HepG2 (cell line): ENCODE results near the gene GSK3A. TPM values are rescaled to one million over a fixed set of nuclear protein-coding genes. Genes with fewer than 3 reads are reported as not detected.

ENCODE experiments used
- CBX5 ChIP-seq: sonication (generic); formaldehyde crosslinking; IDR thresholded peaks from 2 replicates; pipeline ENCODE4 v1.4.0; 2020; ENCODE audit warnings: missing genetic modification reagents, borderline replicate concordance
- CREB1 ChIP-seq, 2 experiments: fragments of 450-650 bp in 1 of 2; IDR thresholded peaks; 2 replicates each; pipeline ENCODE4 v1.6.1; 2016 to 2017; ENCODE audit warnings: control low read depth in 1 of 2, mild to moderate bottlenecking in 1 of 2, missing compliant biosample characterization in 1 of 2, missing genetic modification characterization in 1 of 2
- FOXO4 ChIP-seq: sonication (generic); formaldehyde crosslinking; conservative IDR thresholded peaks from 2 replicates; pipeline ENCODE4 v1.8.1; 2023; ENCODE audit warnings: missing genetic modification reagents
- ISX ChIP-seq: sonication (generic); formaldehyde crosslinking; conservative IDR thresholded peaks from 2 replicates; pipeline ENCODE4 v1.5.0; 2020; ENCODE audit warnings: missing genetic modification reagents
- KMT2A ChIP-seq: sonication (generic); formaldehyde crosslinking; IDR thresholded peaks from 2 replicates; pipeline ENCODE4 v1.4.0; 2020; ENCODE audit warnings: missing genetic modification reagents
- MXD1 ChIP-seq: sonication (generic); formaldehyde crosslinking; IDR thresholded peaks from 2 replicates; pipeline ENCODE4 v1.4.0; 2020; ENCODE audit warnings: mild to moderate bottlenecking, missing genetic modification reagents
- MYPOP ChIP-seq: sonication (generic); formaldehyde crosslinking; IDR thresholded peaks from 2 replicates; pipeline ENCODE4 v1.8.1; 2023; ENCODE audit warnings: mild to moderate bottlenecking, moderate library complexity, missing genetic modification reagents
- PHF5A ChIP-seq: IDR thresholded peaks from one replicate; pipeline ENCODE4 v1.6.1; 2018; ENCODE audit warnings: low read depth, missing genetic modification reagents; ENCODE audit not compliant: unreplicated experiment
- POLR2A ChIP-seq, 2 experiments: IDR thresholded peaks; 2 replicates each; pipeline ENCODE4 v1.6.1; 2011; ENCODE audit warnings: low read depth in 2 of 2, low read length in 2 of 2, mild to moderate bottlenecking in 1 of 2, moderate library complexity in 1 of 2; ENCODE audit not compliant: insufficient read depth in 1 of 2
- RARG ChIP-seq: sonication (generic); formaldehyde crosslinking; IDR thresholded peaks from 2 replicates; pipeline ENCODE4 v1.4.0; 2020; ENCODE audit warnings: low read depth, mild to moderate bottlenecking, missing genetic modification reagents
- TCF12 ChIP-seq, 2 experiments: fragments of 450-650 bp in 1 of 2; sonication (generic) in 1 of 2; formaldehyde crosslinking in 1 of 2; IDR thresholded peaks; 2 replicates each; pipeline versions ENCODE4 v1.6.1 to v1.8.0; 2017 to 2022; ENCODE audit warnings: antibody characterized with exemption in 1 of 2, mild to moderate bottlenecking in 1 of 2, missing genetic modification reagents in 1 of 2, moderate library complexity in 1 of 2
- TFE3 ChIP-seq: IDR thresholded peaks from 2 replicates; pipeline ENCODE4 v1.6.1; 2016
- ZHX1 ChIP-seq: sonication (generic); formaldehyde crosslinking; IDR thresholded peaks from 2 replicates; pipeline ENCODE4 v1.8.1; 2022; ENCODE audit warnings: low read depth, mild to moderate bottlenecking, missing genetic modification reagents
- ZNF468 ChIP-seq: sonication (generic); formaldehyde crosslinking; IDR thresholded peaks from 2 replicates; pipeline ENCODE4 v1.8.0; 2022; ENCODE audit warnings: mild to moderate bottlenecking, moderate library complexity, missing genetic modification reagents
- polyA plus RNA-seq, 8 experiments: library from polyadenylated mRNA; depleted of rRNA in 3 of 8; stranded (reverse) in 7 of 8; unstranded in 1 of 8; fragments of >200 nt; fragmentation: Illumina TruSeq in 4 of 8; extraction: Trizol in 4 of 8; gene quantifications; 2 replicates each; pipeline versions ENCODE4 v1.2.1 to v1.2.3, GENCODE V29; 2011 to 2016; ENCODE audit warnings: low read depth in 4 of 8, missing spikeins in 1 of 8, mixed read lengths in 1 of 8; ENCODE audit not compliant: insufficient read depth in 1 of 8
- total RNA-seq, 5 experiments: library from RNA; depleted of rRNA; stranded (reverse); fragments of >200 nt; fragmentation: Illumina TruSeq; extraction: Trizol; gene quantifications; 2 replicates each; pipeline ENCODE4 v1.2.3, GENCODE V29; 2016; ENCODE audit warnings: low read depth in 1 of 5
- TF ChIP-seq, protein P1 (sequence below): sonication (generic); formaldehyde crosslinking; conservative IDR thresholded peaks from 2 replicates; pipeline ENCODE4 v1.4.0; 2020; ENCODE audit warnings: missing genetic modification reagents
- TF ChIP-seq, protein P2 (sequence below): sonication (generic); formaldehyde crosslinking; IDR thresholded peaks from 2 replicates; pipeline ENCODE4 v1.4.0; 2020; ENCODE audit warnings: missing genetic modification reagents; ENCODE audit errors: not compliant biosample characterization
- TF ChIP-seq, protein P3 (sequence below): sonication (generic); formaldehyde crosslinking; IDR thresholded peaks from 2 replicates; pipeline ENCODE4 v1.4.0; 2020; ENCODE audit warnings: missing genetic modification reagents
- TF ChIP-seq, protein P4 (sequence below): IDR thresholded peaks from 2 replicates; pipeline ENCODE4 v1.6.1; 2012; ENCODE audit warnings: inconsistent platforms

The GSK3A gene
- total and polyA plus RNA-seq, 2 of the 13 experiments (the other 11 are each of a cell fraction or from before 2014, with no cell fraction given), result 16.9 to 52.5 TPM

- TF ChIP-seq CREB1 (IDR thresholded peaks at IDR 0.05) (no peak), CREB1 (CRISPR knock-in tag; IDR thresholded peaks at IDR 0.05) (no peak), ZHX1 (no peak), ZNF468 (CRISPR knock-in tag) (no peak), KMT2A (CRISPR knock-in tag) (no peak), ISX (CRISPR knock-in tag) (no peak), POLR2A (IDR thresholded peaks at IDR 0.05; ENCODE audit: insufficient read depth in 1 of 2, low read depth in 2 of 2, low read length in 2 of 2) (peak; percentile 15 to 44; a peak in 1 of 4 replicates), TFE3 (CRISPR knock-in tag) (peak; percentile 75; the same call in 1 of the 2 replicates), CBX5 (CRISPR knock-in tag) (no peak), MXD1 (CRISPR knock-in tag) (peak; percentile 79; the same call in 1 of the 2 replicates), MYPOP (CRISPR knock-in tag) (no peak), PHF5A (CRISPR knock-in tag) (no peak), RARG (CRISPR knock-in tag) (no peak), TCF12 (IDR thresholded peaks at IDR 0.05) (no peak), TCF12 (CRISPR knock-in tag; IDR thresholded peaks at IDR 0.05) (no peak), FOXO4 (no peak)
- TF ChIP-seq, protein P1, sequence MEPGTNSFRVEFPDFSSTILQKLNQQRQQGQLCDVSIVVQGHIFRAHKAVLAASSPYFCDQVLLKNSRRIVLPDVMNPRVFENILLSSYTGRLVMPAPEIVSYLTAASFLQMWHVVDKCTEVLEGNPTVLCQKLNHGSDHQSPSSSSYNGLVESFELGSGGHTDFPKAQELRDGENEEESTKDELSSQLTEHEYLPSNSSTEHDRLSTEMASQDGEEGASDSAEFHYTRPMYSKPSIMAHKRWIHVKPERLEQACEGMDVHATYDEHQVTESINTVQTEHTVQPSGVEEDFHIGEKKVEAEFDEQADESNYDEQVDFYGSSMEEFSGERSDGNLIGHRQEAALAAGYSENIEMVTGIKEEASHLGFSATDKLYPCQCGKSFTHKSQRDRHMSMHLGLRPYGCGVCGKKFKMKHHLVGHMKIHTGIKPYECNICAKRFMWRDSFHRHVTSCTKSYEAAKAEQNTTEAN (CRISPR knock-in tag), result 0 out of 2 replicates have a peak, but pooled peaks have one; percentile 39
- TF ChIP-seq, protein P2, sequence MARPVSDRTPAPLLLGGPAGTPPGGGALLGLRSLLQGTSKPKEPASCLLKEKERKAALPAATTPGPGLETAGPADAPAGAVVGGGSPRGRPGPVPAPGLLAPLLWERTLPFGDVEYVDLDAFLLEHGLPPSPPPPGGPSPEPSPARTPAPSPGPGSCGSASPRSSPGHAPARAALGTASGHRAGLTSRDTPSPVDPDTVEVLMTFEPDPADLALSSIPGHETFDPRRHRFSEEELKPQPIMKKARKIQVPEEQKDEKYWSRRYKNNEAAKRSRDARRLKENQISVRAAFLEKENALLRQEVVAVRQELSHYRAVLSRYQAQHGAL (CRISPR knock-in tag), result no peak
- TF ChIP-seq, protein P3, sequence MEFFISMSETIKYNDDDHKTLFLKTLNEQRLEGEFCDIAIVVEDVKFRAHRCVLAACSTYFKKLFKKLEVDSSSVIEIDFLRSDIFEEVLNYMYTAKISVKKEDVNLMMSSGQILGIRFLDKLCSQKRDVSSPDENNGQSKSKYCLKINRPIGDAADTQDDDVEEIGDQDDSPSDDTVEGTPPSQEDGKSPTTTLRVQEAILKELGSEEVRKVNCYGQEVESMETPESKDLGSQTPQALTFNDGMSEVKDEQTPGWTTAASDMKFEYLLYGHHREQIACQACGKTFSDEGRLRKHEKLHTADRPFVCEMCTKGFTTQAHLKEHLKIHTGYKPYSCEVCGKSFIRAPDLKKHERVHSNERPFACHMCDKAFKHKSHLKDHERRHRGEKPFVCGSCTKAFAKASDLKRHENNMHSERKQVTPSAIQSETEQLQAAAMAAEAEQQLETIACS (CRISPR knock-in tag), result no peak
- TF ChIP-seq, protein P4, sequence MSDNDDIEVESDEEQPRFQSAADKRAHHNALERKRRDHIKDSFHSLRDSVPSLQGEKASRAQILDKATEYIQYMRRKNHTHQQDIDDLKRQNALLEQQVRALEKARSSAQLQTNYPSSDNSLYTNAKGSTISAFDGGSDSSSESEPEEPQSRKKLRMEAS, result 0 out of 2 replicates have a peak, but pooled peaks have one; percentile 27
These were observed 28.6 kb upstream of the GSK3A start (continued) for GRCh38 chr19:42271045-42271419.
